Astrocyte (in vitro differentiated cells and primary cell): ENCODE results near the gene LMF1. TPM values are rescaled to one million over a fixed set of nuclear protein-coding genes. Genes with fewer than 3 reads are reported as not detected.
A peak's percentile ranks its signal among the peaks of the same experiment; 100 is the strongest.

Experiments
- DNase-seq: peaks from one replicate; pipeline ENCODE4 v3.0.0-alpha.2; 2010; ENCODE audit warnings: low read depth
- FAIRE-seq: peaks from 2 replicates; lab custom pipeline; 2011; peaks lifted over from hg19 to GRCh38; lab: Jason Lieb, UNC
- H2AFZ ChIP-seq: 2 replicates; pipeline ENCODE4 v1.6.0; 2012; ENCODE audit warnings: low read depth, low read length, inconsistent platforms
- H3K27ac ChIP-seq: 2 replicates; pipeline ENCODE4 v1.5.1; 2011; ENCODE audit warnings: low read depth, low read length, inconsistent platforms
- H3K27me3 ChIP-seq: 2 replicates; pipeline ENCODE4 v1.6.0; 2011; ENCODE audit warnings: low read length, inconsistent platforms; ENCODE audit not compliant: insufficient read depth
- H3K36me3 ChIP-seq: 2 replicates; pipeline ENCODE4 v1.5.1; 2011; ENCODE audit warnings: low read length, inconsistent platforms; ENCODE audit not compliant: insufficient read depth
- H3K4me1 ChIP-seq: 2 replicates; pipeline ENCODE4 v1.5.1; 2011; ENCODE audit warnings: low read length, inconsistent platforms; ENCODE audit not compliant: insufficient read depth
- H3K4me2 ChIP-seq: 2 replicates; pipeline ENCODE4 v1.6.0; 2012; ENCODE audit warnings: low read length, inconsistent platforms
- H3K4me3 ChIP-seq: 2 replicates; pipeline ENCODE4 v1.5.1; 2011; ENCODE audit warnings: low read depth, mild to moderate bottlenecking, low read length, inconsistent platforms; ENCODE audit not compliant: insufficient read depth
- H3K79me2 ChIP-seq: 2 replicates; pipeline ENCODE4 v1.6.0; 2012; ENCODE audit warnings: mild to moderate bottlenecking, low read length, inconsistent platforms; ENCODE audit not compliant: insufficient read depth
- H3K9ac ChIP-seq: 2 replicates; pipeline ENCODE4 v1.6.0; 2012; ENCODE audit warnings: mild to moderate bottlenecking, low read length, inconsistent platforms
- H3K9me3 ChIP-seq: 2 replicates; pipeline ENCODE4 v1.5.1; 2012; ENCODE audit warnings: low read depth, mild to moderate bottlenecking, low read length, inconsistent platforms; ENCODE audit not compliant: insufficient read depth
- H4K20me1 ChIP-seq: 2 replicates; pipeline ENCODE4 v1.6.0; 2012; ENCODE audit warnings: low read length, inconsistent platforms; ENCODE audit not compliant: insufficient read depth
- H3K27ac Mint-ChIP-seq: one replicate; pipeline ENCODE4 v1.8.0; 2021; ENCODE audit warnings: mild to moderate bottlenecking, mixed read lengths; ENCODE audit not compliant: unreplicated experiment
- H3K27me3 Mint-ChIP-seq: one replicate; pipeline ENCODE4 v1.8.0; 2021; ENCODE audit warnings: low read depth, mixed read lengths; ENCODE audit not compliant: unreplicated experiment
- H3K36me3 Mint-ChIP-seq: one replicate; pipeline ENCODE4 v1.8.0; 2021; ENCODE audit warnings: low read depth, mixed read lengths; ENCODE audit not compliant: unreplicated experiment
- H3K4me1 Mint-ChIP-seq: one replicate; pipeline ENCODE4 v1.8.0; 2021; ENCODE audit warnings: low read depth, mixed read lengths; ENCODE audit not compliant: unreplicated experiment
- H3K4me3 Mint-ChIP-seq: one replicate; pipeline ENCODE4 v1.8.0; 2021; ENCODE audit warnings: mild to moderate bottlenecking, moderate library complexity, mixed read lengths; ENCODE audit not compliant: unreplicated experiment
- H3K9me3 Mint-ChIP-seq: one replicate; pipeline ENCODE4 v1.8.0; 2021; ENCODE audit warnings: mild to moderate bottlenecking, mixed read lengths; ENCODE audit not compliant: unreplicated experiment
- EZH2 ChIP-seq: IDR thresholded peaks from 2 replicates; pipeline ENCODE4 v1.6.1; 2012; ENCODE audit warnings: mild to moderate bottlenecking, low read length, inconsistent platforms; ENCODE audit not compliant: insufficient read depth
- total RNA-seq: library from RNA; stranded (reverse); gene quantifications from 2 replicates; pipeline ENCODE4 v1.2.1, GENCODE V29; 2021
- TF ChIP-seq, protein P1 (sequence below): IDR thresholded peaks from 2 replicates; pipeline ENCODE4 v1.5.1; 2011; ENCODE audit warnings: low read depth, mild to moderate bottlenecking, inconsistent platforms, low read length, moderate library complexity; ENCODE audit not compliant: insufficient read depth

Gene LMF1
- total RNA-seq, 1 donor from 2014 or later: 12.6 TPM

DNA sequence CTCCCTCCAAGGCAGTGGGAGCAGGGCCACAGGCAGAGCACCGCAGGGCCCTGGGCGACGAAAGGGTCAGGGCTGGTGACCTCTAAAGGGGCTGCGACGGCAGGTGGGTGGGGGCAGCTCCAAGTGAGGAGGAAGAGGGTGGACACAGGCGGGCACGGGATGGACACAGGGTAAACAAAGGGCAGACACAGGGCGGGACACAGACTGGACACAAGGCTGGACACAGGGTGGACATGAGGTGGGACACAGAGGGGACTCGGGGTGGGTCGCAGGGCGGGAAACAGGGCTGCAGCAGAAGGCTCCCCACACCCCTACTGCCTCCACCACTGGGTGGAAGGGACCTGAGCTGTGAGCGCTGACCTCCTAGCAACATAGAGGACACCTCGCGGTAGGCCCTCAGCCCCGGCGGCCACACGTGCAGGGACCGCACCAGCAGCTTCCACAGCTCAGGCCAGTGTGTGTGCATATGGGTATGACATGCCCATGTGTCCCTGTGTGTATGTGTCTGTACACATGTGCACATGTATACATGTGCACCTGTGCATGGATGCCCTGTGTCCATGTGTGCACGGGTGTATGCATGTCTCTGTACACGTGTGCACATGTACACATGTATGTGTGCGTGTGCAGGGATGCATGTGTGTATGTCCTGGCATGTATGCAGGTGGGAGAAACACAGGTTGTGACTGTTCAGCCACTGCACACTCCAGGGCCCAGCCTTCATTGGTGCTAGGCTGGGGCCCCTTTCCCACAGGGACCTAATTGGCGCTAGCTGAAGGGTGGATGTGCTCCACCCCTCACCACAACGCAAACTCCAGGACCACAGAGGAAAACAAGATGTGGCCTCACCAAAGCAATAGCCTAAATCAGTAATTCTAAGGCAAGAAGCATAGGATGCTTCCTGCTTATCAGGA is 7.6 kb downstream of the LMF1 start:
- Histone ChIP-seq H3K4me3 (no peak overlapping the region), H4K20me1 (peaks cover 14% of the 10 kb centered on the region), H3K27me3 (no peaks in the 10 kb centered on the region), H3K79me2 (no peaks in the 10 kb centered on the region), H3K4me2 (peak overlapping the region; percentile 69), H2AFZ (no peak overlapping the region), H3K4me1 (no peaks in the 10 kb centered on the region), H3K9ac (no peak overlapping the region), H3K9me3 (peaks cover 13% of the 10 kb centered on the region), H3K27ac (no peak overlapping the region), H3K36me3 (no peaks in the 10 kb centered on the region)
- DNase-seq (no peak), FAIRE-seq (no peak)
- peaks cover 5% of the 10 kb centered on the region for H3K9me3 Mint-ChIP-seq
- no peak overlapping the region for H3K4me3 Mint-ChIP-seq
- TF ChIP-seq, protein P1, sequence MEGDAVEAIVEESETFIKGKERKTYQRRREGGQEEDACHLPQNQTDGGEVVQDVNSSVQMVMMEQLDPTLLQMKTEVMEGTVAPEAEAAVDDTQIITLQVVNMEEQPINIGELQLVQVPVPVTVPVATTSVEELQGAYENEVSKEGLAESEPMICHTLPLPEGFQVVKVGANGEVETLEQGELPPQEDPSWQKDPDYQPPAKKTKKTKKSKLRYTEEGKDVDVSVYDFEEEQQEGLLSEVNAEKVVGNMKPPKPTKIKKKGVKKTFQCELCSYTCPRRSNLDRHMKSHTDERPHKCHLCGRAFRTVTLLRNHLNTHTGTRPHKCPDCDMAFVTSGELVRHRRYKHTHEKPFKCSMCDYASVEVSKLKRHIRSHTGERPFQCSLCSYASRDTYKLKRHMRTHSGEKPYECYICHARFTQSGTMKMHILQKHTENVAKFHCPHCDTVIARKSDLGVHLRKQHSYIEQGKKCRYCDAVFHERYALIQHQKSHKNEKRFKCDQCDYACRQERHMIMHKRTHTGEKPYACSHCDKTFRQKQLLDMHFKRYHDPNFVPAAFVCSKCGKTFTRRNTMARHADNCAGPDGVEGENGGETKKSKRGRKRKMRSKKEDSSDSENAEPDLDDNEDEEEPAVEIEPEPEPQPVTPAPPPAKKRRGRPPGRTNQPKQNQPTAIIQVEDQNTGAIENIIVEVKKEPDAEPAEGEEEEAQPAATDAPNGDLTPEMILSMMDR: no peak
- TF ChIP-seq EZH2: no peak
- no peak overlapping the region for H3K27ac Mint-ChIP-seq
- peaks cover 2% of the 10 kb centered on the region for H3K27me3 Mint-ChIP-seq
- peaks cover 22% of the 10 kb centered on the region for H3K36me3 Mint-ChIP-seq
- peaks cover 5% of the 10 kb centered on the region for H3K4me1 Mint-ChIP-seq

DNA sequence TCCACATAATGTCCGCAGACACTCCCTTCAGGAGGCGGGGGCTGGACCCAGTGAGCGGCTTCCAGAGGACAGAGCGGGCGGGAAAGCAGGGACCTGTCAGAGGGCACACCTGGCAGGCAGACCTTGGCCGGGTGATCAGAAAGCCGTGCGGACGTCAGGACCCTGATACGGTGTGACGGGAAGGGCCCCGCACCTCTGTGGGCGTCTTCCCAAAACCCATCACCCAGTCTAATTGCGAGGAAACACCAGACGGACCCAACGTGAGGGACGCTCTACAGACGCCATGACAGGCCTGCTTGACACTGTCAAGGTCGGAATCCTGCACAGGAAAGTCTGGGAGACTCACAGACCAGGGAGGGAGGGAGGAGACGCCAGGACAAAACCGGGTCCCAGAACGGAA is 8.4 kb downstream of the LMF1 start:
- Mint-ChIP-seq H3K4me3 (no peak overlapping the region), H3K9me3 (peaks cover 5% of the 10 kb centered on the region)
- no peak overlapping the region for H2AFZ ChIP-seq

More for the DNA sequence above, 8.4 kb downstream of the LMF1 start:
- H3K27ac ChIP-seq: no peak overlapping the region
- H3K27me3 ChIP-seq: no peaks in the 10 kb centered on the region
- TF ChIP-seq, protein P1: no peak
- TF ChIP-seq EZH2: no peak
- DNase-seq (no peak), FAIRE-seq (no peak)
- peaks cover 5% of the 10 kb centered on the region for H3K4me1 Mint-ChIP-seq
- peaks cover 21% of the 10 kb centered on the region for H4K20me1 ChIP-seq
- H3K36me3 Mint-ChIP-seq: peaks cover 22% of the 10 kb centered on the region
- H3K9ac ChIP-seq: no peak overlapping the region
- H3K27ac Mint-ChIP-seq: no peak overlapping the region
- H3K4me3 ChIP-seq: no peak overlapping the region
- H3K79me2 ChIP-seq: no peaks in the 10 kb centered on the region
- peaks cover 2% of the 10 kb centered on the region for H3K27me3 Mint-ChIP-seq
- H3K4me2 ChIP-seq: no peak overlapping the region
- no peaks in the 10 kb centered on the region for H3K4me1 ChIP-seq
- H3K36me3 ChIP-seq: no peaks in the 10 kb centered on the region
- H3K9me3 ChIP-seq: peaks cover 13% of the 10 kb centered on the region
